ACHN (cell line): ENCODE results near the gene DISP3.
A peak's percentile ranks its signal among the peaks of the same experiment; 100 is the strongest.

Experiments
- DNase-seq: peaks from one replicate; pipeline ENCODE4 v3.0.0-alpha.2; 2015
- in situ Hi-C: cut with HindIII; loops from 2 replicates; pipeline ENCODE4 v1.10.0; 2017; ENCODE audit warnings: low sequenced_read_pairs, low pct_ligation_motif_present, low pct_unique_long_range_greater_than_20kb

The DISP3 gene

DNA sequence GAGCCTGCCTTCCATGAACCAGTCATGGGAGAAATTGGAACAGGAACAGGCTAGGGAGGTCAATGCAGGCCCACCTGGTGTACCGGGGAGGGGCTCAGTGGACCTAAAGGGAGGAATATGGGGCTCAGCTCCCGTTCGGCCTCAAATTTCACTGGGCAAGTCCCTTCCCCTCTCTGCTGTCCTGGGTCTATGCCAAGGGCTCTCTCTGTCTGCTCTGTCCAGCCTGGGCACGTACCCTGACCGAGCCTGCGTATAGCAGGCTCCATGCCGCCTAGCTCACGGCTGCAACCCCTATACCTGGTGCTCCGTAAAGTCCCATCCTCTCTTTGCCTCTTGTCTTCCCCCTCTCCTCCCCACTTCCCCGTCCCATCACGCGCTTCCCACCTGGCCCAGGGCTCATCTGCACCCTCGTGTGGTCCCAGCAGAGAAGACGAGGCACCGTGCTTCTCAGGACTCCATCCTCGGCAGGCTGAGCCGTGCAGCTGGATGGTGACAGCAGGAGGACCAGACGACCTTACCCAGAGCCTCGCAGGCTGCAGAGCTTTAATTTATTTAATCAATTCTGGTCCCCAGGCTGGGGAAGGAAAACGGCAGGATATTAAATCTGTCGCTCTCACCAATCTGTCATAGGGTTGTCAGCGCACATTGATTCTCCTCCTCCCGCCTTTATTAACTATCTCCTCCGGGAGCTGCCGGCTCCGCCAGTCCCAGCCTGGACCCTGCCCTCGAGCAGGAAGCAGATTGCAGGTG lies 25.0 kb upstream of the DISP3 start:
- in situ Hi-C loops, result no loop called here
- no peak for DNase-seq

DNA sequence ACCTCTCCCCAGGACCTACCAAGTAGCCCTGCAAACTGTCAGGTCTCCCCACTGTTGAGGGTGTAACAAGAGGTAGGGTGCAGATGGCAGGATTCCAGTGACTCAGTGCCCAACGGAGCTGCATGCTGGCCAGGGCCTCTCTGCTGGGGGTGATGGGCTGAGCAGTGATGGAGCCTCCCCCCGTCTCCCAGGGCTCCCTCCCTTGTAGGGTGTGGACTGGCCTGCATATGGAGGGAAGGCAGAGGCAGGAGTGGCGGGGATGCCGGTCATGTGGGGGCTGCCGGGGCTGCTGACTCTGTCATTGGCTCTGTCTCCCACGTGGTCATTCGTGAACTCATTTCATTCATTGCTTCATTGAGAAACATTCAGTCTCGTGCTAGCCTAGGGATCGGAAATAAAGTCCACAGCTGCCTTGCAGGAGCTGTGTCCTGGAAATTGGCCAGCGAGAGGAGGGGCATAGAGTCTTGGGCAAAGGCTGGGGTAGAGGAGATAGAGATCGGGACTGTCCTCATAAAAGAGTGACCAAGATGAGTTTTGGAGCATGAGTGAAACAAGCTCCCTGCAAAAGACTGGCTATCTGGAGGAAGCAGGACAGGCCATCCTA lies 22.9 kb upstream of the DISP3 start:
- in situ Hi-C loops, result no loop called here

DNA sequence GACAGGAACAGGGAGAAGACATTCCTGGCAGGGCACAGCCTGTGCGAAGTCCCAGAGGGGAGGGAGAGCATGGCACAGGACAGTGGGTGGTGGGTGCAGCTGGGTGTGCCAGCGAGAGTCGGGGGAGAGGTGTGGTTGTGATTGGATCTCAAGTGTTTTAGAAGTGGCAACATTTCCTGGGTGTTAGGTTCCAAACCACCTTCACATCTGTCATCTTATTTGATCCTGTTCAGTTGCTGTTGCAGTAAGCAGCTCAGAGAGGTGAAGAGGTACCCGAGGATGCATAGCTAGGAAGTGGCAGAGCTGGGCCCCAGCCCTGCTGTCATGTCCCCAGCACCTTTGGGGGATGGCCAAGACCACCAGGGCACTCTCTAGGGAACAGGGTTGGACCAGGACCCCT lies 22.0 kb upstream of the DISP3 start:
- no peak for DNase-seq
- in situ Hi-C loops, result no loop called here

More for the DNA sequence above, 22.9 kb upstream of the DISP3 start:
- DNase-seq, result no peak

DNA sequence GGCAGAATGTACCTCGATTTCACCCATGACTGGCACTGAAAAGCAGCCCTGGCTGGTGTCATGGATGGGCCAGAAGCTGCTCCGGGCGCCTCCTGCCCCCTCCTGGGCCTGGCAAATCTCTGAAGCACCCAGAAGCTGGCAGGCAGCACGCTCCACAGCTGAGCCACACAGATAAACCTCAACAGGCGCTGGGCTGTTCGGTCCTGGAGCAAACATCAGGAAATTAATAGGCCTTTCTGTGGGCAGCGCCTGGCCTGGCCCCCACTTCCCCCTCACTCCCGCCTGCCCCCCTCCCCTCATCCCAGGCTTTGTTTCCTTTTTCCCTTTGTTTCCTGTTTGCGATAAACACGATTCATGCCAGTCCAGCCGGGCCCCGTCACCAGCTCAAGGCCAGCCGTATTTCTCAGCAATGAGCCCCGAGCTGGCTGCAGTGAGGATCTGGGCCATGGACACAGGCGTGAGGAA lies 20.1 kb upstream of the DISP3 start:
- DNase-seq, result no peak
- in situ Hi-C loops, result no loop called here

DNA sequence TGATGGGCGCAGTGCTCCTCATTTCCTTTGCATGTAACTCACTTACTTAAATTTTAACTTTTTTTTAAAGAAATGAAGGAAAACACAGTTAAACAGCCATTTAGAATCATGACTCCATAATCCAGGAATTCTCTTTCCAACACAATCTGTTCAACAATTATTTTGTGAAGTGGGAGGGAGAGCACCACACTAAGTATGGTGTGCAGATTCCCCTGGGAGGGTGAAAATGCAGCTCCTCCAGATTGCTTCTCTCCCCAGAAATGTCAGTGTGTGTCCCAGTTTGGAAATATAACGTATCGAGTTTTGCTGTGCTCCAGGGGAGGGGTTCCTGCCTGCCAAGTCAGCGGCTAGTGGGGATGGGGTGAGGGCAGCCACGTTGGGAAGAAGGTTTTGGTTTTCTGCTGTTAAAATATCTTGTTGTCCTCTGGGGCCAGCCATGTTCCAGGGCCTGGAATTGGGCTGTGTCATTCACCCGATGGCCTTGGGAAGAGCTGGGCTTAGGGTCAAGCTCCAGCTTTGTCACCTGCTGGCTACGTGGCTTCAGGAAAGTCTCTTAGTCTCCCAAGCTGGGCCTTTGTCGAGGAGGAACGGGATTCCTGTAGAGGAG lies 17.3 kb upstream of the DISP3 start:
- no peak for DNase-seq
- in situ Hi-C loops, result no loop called here

DNA sequence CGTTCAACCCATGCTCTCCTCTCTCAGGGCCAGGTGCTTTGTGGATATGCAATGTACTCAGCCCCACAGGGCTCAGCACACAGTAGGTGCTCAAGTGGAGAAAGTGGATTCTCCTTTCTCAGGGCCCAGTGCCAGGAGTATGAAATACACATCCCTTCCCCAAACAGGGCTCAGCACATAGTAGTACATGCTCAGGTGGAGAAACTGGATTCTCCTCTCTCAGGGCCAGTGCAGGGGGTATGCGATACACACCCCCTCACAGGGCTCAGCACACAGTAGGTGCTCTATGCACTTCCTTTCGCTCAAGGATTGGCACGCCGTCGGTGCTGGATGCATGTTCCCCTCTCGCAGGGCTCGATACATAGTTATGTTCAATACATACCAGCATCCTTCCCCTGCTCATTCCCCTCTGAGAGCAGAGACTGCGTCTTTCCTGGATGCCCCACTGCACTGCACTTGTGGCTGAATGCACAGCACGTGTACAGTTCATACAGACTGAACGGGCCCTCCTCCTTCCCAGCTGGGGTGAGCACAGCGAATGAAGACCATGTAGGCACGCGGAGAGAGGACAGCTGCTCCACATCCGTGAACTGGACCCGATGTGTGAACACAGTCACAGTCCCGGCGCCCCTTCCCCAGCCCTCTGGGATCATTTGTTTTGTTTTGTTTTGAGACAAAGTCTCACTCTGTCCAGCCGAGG lies 16.6 kb upstream of the DISP3 start:
- no peak for DNase-seq
- in situ Hi-C loops, result no loop called here

DNA sequence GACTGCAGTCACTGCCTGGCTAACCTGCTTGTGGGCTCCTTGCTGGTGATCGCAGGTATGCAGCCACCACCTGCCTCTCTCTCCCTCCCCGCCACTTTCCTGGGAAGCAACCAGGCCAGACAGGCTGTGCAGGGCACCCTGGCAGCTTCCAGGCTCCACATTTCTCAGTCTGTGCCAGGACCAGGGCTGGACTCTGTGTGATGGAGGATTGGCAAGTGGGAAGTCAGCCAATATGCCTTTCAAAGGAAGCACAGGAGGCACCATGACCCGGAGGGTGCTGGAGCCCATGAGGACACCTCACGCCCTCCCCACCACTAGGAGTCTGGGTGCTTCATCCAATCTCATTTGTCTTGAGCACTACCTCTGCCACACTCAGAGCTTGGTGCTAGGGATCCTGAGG lies 15.8 kb upstream of the DISP3 start:
- no peak for DNase-seq
- in situ Hi-C loops, result no loop called here

DNA sequence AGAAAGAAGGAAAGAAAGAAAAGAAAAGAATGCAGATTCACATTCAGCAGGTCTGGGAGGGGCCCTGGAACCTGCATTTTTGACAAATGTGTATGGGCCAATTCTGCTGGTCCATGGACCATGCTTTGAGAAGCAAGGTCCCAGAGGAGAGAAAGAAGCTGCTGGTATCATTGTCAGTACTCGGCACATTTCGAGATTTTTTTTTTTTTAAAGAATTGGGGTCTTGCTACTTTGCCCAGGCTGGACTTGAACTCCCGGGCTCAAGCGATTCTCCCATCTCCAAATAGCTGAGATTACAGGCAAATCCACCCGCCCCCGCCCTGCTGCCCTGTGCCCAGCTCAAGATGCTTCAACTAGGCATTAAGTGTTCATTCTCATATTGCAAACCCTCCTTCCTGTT lies 13.6 kb upstream of the DISP3 start:
- DNase-seq, result no peak
- in situ Hi-C loops, result no loop called here

DNA sequence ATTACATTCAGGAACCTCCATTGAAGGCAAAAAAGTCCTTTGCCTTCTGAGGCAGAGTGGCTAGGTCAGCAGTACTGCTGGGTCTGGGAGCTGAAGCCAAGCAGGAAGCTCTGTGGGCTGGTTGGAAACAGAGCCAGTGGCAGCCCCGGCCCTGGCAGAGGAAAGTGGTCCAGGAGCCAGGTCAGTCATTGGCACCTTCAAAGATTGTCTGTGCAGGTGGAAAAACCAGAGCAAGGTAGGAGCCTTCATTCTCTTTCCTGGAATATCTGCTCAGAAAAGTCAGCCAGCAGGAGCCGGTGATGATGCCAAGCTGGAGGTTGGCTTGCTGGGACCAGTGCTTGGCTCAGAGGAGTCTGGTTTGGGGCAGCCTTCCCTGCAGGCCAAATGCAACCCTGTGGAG lies 12.5 kb upstream of the DISP3 start:
- in situ Hi-C loops, result no loop called here
- no peak for DNase-seq

DNA sequence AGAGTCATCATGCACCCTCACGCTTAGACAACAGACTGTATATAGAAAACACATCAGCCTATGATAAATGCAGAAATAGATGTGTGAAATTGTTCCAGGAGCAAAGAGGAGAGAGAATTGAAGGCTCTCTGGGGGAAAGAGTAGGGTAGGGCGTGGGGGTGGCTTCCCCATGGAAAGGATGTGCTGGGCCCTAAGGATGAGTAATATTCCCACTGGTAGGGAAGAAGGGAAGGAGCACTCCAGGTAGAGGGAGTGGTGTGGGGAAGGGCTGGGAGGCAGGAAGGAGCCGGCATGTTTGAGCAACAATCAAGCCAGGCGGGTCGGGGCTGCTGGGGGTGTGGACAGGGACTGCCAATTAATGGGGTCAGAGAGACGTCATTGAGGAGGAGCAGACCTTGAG lies 10.1 kb upstream of the DISP3 start:
- in situ Hi-C loops, result no loop called here

DNA sequence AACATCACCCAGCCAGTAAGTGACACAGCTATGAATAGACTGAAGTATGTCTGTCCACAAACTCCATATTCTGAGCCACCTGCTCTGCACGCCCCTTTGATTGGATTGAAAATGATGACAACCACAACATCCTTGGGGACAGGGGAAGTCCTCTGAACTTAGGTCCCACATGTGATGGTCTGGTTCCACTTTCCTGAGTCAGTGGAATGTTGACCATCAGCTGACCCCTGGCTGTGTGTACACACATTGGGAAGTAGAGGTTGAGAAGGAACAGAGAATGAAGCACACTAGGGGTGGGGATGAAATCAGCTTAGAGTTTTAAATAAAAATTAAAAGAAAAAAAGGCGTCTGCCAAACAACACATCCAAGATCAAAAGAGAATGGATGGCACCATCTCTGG lies 8.0 kb upstream of the DISP3 start:
- in situ Hi-C loops, result no loop called here
- DNase-seq, result no peak

More for the DNA sequence above, 10.1 kb upstream of the DISP3 start:
- no peak for DNase-seq

DNA sequence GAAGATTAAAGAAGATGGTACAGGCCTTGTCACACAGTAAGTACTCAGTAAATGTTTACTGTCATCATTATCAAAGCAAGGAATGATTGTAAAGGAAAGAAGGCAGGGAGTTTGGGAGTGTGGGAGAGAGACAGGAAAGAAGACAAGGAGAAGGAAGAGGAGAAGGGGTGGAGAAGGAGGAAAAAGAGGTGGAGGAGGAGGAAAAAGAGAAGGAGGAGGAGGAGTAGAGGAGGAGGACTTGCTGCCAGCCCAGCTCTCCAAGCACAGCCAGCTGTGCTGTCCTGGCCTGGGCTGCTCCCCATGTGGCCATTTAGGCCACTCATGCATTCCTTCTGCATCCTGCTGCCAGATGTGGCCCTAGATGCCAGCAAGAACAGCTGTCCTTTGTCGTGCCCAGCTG lies 7.5 kb upstream of the DISP3 start:
- in situ Hi-C loops, result no loop called here
- DNase-seq, result no peak

DNA sequence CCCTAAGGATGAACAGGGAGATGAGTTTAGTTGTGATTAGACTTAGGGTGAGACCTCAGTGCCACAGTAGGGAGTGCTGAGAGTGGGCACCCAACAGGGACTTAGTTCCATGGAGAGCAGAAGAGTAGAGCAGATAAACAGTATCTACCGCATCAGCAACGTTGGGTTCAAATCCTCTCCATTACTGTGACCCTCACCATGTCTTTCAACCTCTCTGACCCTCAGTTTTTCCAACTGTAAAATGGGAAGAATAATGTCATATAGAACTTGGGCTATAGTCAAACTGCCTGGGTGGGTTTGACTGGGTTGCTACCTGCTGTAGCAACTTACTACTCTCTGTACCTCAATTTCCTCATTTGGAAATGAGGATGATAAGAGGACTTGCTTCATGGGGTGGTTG lies 6.7 kb upstream of the DISP3 start:
- no peak for DNase-seq
- in situ Hi-C loops, result no loop called here

DNA sequence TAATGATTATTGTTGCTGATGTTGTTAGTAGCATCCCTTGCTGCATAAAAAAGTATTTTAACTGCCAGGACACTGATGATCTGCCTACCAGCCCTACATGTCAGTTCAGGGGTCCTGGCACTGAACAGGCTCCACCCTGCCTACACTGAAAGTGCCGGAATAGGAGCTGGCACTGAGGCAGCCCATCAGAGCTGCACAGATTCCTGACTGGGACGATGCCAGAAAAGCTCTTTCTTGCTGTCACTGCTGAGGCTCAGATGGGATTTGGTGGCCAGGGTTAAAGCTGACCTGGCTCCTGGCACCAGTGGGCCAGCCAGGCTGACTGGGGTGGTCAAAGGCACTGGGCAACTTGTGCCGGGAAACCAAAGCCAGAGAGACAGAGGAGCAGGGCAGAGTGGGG lies 6.2 kb upstream of the DISP3 start:
- in situ Hi-C loops, result no loop called here
- DNase-seq, result no peak

DNA sequence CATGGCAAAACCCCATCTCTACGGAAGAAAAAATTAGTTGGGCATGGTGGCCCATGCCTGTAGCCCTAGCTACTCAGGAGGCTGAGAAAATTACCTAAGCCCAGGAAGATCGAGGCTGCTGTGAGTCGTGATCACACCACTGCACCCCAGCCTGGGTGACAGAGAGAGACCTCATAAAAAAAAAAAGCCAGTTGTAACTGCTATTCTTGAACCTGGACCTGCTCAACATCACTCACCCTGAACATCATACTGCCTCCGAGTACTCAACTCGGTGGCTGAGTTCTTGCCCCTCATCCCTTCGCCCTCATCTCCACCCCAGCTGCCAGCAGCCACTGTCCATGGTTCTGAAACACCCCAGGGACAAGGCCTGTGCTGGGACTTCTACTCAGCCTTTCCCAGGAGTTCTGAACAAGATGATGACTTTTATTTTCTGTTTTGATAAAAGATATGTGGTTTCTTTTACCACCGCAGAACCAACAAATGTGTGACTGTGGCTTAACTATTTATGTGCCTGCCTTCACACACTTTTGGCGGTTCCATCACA lies 5.4 kb upstream of the DISP3 start:
- DNase-seq, result peak; percentile 30
- in situ Hi-C loops, result no loop called here

DNA sequence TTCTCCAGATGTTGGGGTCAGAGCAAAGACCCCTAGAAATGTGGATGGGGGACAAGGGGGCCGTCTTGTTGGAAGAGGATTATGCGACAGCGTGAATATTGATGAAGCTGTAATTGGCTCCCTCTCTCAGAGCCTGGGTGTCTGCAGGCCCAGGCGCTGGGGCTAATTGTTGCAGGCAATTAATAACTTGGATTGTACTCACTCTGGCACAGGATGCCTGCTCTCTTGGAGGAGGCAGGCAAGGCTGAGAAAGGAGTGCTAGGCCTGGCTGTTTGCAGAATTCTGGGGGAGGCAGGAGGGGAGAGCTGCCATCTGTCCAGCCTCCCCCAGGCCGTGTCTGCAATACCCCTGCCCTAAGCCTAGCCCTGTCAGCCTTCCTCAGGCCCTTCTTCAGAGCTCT lies 4.1 kb upstream of the DISP3 start:
- in situ Hi-C loops, result no loop called here
- no peak for DNase-seq

DNA sequence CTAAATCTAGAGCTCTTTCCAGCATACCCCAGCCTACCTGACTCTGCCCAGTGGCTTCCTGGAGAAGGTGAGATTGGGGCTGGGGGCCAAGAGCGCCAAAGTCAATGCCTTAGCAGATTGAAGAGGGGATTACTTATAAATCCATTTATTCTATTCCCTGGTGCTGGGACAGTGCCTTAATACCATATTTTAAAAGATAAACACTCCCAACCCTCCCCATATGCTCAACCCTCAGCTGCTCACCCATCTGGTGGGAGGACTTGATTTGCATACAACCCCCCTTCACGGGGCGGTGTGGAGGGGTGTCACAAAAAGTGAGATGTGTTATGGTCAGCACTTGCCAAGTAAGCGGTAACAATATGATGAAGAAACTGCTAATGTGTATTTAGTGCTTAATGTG lies 3.2 kb upstream of the DISP3 start:
- in situ Hi-C loops, result no loop called here
- DNase-seq, result no peak

DNA sequence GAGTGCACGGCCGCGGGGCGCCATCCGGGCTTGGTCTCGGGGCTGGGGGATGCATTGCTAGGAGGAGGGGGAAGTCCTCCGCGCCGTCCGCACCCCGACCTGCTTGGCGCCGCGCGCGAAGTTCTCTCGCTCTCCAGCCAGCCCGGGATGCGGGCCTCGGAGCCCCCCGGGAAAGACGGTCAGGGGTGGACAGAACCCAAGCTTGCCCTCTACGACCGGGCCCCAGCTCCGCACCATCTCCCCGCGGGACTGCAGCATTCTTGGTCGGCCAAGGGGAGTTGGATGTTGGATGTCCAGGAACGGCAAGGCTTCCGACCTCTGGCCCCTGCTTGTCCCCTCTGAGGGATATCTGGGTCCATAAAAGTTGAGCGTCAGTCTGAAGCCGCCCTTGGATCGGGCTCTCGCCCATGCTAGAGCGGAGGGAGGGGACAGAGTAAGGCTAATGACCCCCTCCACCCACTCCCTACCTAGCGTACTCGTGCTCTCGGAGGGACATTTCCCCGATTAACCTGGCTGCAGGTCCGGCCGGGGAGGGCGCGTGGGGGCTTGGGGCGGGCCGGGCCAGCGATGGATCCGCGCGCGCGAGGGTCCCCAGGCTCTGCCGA lies 522 bp downstream of the DISP3 start:
- no peak for DNase-seq
- in situ Hi-C loops, result no loop called here

DNA sequence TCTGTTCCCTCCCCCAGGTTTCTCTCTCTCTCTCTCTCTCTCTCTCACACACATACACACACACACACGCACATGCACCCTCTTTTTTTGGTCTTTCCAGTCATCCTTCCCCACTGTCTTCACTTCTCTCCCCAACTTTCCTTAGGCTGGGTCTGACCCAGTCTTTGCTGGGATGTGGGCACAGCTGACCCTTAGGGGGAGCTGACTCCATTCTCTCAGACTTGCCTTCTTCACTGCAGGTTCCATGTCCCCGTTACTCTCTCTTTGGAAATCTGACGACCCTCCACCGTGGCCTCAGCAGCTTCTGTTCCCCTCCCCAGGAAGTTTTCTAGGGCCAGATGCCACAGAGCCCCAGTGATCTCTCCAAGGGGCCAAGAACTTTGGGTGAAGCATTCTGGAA lies 2.1 kb downstream of the DISP3 start:
- no peak for DNase-seq
- in situ Hi-C loops, result no loop called here
